GM12878 (cell line): Measurements from ENCODE around the gene FCN2. TPM values are rescaled to one million over a fixed set of nuclear protein-coding genes. Genes with fewer than 3 reads are reported as not detected.

Experiments used
- ATAC-seq: fragments of 200-7000 bp; cut with Tn5 transposase; 3 replicates; pipeline ENCODE4 v1.9.1; 2020; ENCODE audit warnings: mild to moderate bottlenecking, moderate library complexity
- BruUV-seq: library from RNA; stranded (reverse); fragments of 400-500 nt; replicated peaks from 2 replicates; lab custom pipeline; 2021; lab: Mats Ljungman, UMichigan
- CTCF ChIA-PET: fragments of 300-600 bp; sonication (Branson Sonifier 250); formaldehyde crosslinking; extraction: SDS; loops from one replicate; lab custom pipeline; 2021; ENCODE audit warnings: inconsistent platforms; lab: Yijun Ruan, JAX
- POLR2A ChIA-PET: fragments of 350-600 bp; formaldehyde crosslinking; extraction: SDS; loops from one replicate; lab custom pipeline; 2021; ENCODE audit warnings: inconsistent platforms; lab: Charles Lee
- RAD21 ChIA-PET: fragments of 300-600 bp; sonication (Branson Sonifier 250); formaldehyde crosslinking; loops from one replicate; lab custom pipeline; 2023; ENCODE audit warnings: antibody characterized with exemption; ENCODE audit not compliant: unreplicated experiment; lab: Charles Lee
- SMC1A ChIA-PET: fragments of 300-600 bp; sonication (Branson Sonifier 250); formaldehyde crosslinking; loops from one replicate; lab custom pipeline; 2023; ENCODE audit not compliant: unreplicated experiment, uncharacterized antibody; lab: Charles Lee
- DNase-seq: peaks from one replicate; pipeline ENCODE4 v3.0.0-alpha.2; 2011; ENCODE audit warnings: low read depth, low spot score
- FAIRE-seq: peaks from 3 replicates; lab custom pipeline; 2011; peaks lifted over from hg19 to GRCh38; lab: Jason Lieb, UNC
- H2AFZ ChIP-seq: 2 replicates; pipeline ENCODE4 v1.6.0; 2011; ENCODE audit warnings: low read depth, low read length, control low read depth; ENCODE audit not compliant: control insufficient read depth
- H3K27ac ChIP-seq: 2 replicates; pipeline ENCODE4 v1.5.1; 2011; ENCODE audit warnings: control low read depth; ENCODE audit not compliant: control insufficient read depth, insufficient read depth
- H3K27me3 ChIP-seq, 2 experiments: replicated peaks in 1 of 2; 2 replicates each; pipeline versions ENCODE4 v1.6.0 to v1.6.1; 2011; ENCODE audit warnings: low read length in 1 of 2; ENCODE audit not compliant: control insufficient read depth in 2 of 2, insufficient read depth in 2 of 2
- H3K36me3 ChIP-seq, 2 experiments: 2 replicates each; pipeline ENCODE4 v1.5.1; 2011; ENCODE audit warnings: low read length in 1 of 2; ENCODE audit not compliant: control insufficient read depth in 2 of 2, insufficient read depth in 2 of 2
- H3K4me1 ChIP-seq: 2 replicates; pipeline ENCODE4 v1.6.1; 2011; ENCODE audit warnings: mild to moderate bottlenecking, low read length, moderate library complexity, mixed read lengths; ENCODE audit not compliant: control insufficient read depth, insufficient read depth
- H3K4me2 ChIP-seq: 2 replicates; pipeline ENCODE4 v1.6.0; 2011; ENCODE audit warnings: control low read depth; ENCODE audit not compliant: control insufficient read depth, insufficient read depth
- H3K4me3 ChIP-seq: fragments of 200-600 bp; sonication (generic); 2 replicates; pipeline ENCODE4 v1.5.1; 2016
- H3K79me2 ChIP-seq: 2 replicates; pipeline ENCODE4 v1.6.0; 2011; ENCODE audit warnings: low read length; ENCODE audit not compliant: control insufficient read depth, insufficient read depth
- H3K9ac ChIP-seq: 2 replicates; pipeline ENCODE4 v1.8.0; 2011; ENCODE audit warnings: low read length, control low read depth, mixed read lengths; ENCODE audit not compliant: control insufficient read depth, insufficient read depth
- H3K9me3 ChIP-seq: replicated peaks from 3 replicates; pipeline ENCODE4 v1.5.1; 2011; ENCODE audit warnings: mild to moderate bottlenecking, low read length; ENCODE audit not compliant: control insufficient read depth, insufficient read depth
- H4K20me1 ChIP-seq: 2 replicates; pipeline ENCODE4 v1.6.0; 2011; ENCODE audit not compliant: control insufficient read depth, insufficient read depth
- ATF7 ChIP-seq: fragments of 450-650 bp; IDR thresholded peaks from 2 replicates; pipeline ENCODE4 v1.6.1; 2016; ENCODE audit warnings: low read depth, mild to moderate bottlenecking
- EZH2 ChIP-seq: IDR thresholded peaks from 2 replicates; pipeline ENCODE4 v1.6.1; 2012; ENCODE audit warnings: low read depth, mild to moderate bottlenecking, control low read depth, inconsistent platforms, low read length, borderline replicate concordance; ENCODE audit not compliant: control insufficient read depth
- HCFC1 ChIP-seq: fragments of 150-350 bp; IDR thresholded peaks from 2 replicates; pipeline ENCODE4 v1.6.1; 2014; ENCODE audit warnings: low read length
- KAT2A ChIP-seq: conservative IDR thresholded peaks from 2 replicates; pipeline ENCODE4 v1.6.1; 2011; ENCODE audit warnings: low read depth, low read length; ENCODE audit not compliant: control insufficient read depth
- MEF2A ChIP-seq: IDR thresholded peaks from 2 replicates; pipeline ENCODE4 v1.6.1; 2011; ENCODE audit warnings: low read depth, mild to moderate bottlenecking, low read length, moderate library complexity; ENCODE audit not compliant: insufficient read depth
- NFXL1 ChIP-seq: fragments of 450-650 bp; IDR thresholded peaks from 2 replicates; pipeline ENCODE4 v1.6.1; 2017; ENCODE audit warnings: antibody characterized with exemption, mild to moderate bottlenecking, borderline replicate concordance
- POLR2A ChIP-seq: IDR thresholded peaks from 2 replicates; pipeline ENCODE4 v1.6.1; 2011; ENCODE audit warnings: low read depth, mild to moderate bottlenecking, low read length
- RCOR1 ChIP-seq: conservative IDR thresholded peaks from 2 replicates; pipeline ENCODE4 v1.6.1; 2012; ENCODE audit warnings: low read depth, low read length, improper control_type of control experiment
- SREBF1 ChIP-seq: IDR thresholded peaks from 2 replicates; pipeline ENCODE4 v1.6.1; 2012; ENCODE audit warnings: mild to moderate bottlenecking, low read length
- TCF12 ChIP-seq: IDR thresholded peaks from 2 replicates; pipeline ENCODE4 v1.6.1; 2011; ENCODE audit warnings: low read depth, mild to moderate bottlenecking, low read length
- ZBED1 ChIP-seq: IDR thresholded peaks from 2 replicates; pipeline ENCODE4 v1.6.1; 2016; ENCODE audit warnings: borderline replicate concordance
- WGBS: methylation state at CpG from one replicate; pipeline ENCODE4 v1.1.6; 2016; ENCODE audit warnings: low lambda C conversion rate; ENCODE audit not compliant: insufficient replicate concordance, insufficient coverage; ENCODE audit errors: missing lambda C conversion rate; 5-methylcytosine and 5-hydroxymethylcytosine counted together
- in situ Hi-C: fragments of 300-500 bp; cut with MboI; formaldehyde crosslinking; loops from 9 replicates; pipeline ENCODE4 v1.14.3; 2018; ENCODE audit warnings: mixed read lengths
- intact Hi-C: fragments of 100-400 bp; cut with micrococcal nuclease; formaldehyde crosslinking; loops from one replicate; pipeline ENCODE4 v1.14.2; 2022; ENCODE audit not compliant: unreplicated experiment
- polyA plus RNA-seq, 11 experiments: library from polyadenylated mRNA; depleted of rRNA in 4 of 11; unstranded in 6 of 11; stranded (reverse) in 5 of 11; fragments of >200 nt; fragmentation: Nextera tagmentation in 4 of 11; fragmentation: Illumina TruSeq in 1 of 11; extraction: Ambion mirVana in 4 of 11; extraction: Trizol in 1 of 11; gene quantifications; 1 replicate in 1 of 11; 2 replicates in 10 of 11; pipeline versions ENCODE4 v1.2.1 to v1.2.3, GENCODE V29; 2011 to 2016; ENCODE audit warnings: inconsistent platforms in 2 of 11, missing spikeins in 2 of 11, low read depth in 1 of 11
- total RNA-seq, 4 experiments: library from RNA; depleted of rRNA in 3 of 4; stranded (reverse); fragments of >200 nt in 3 of 4; fragmentation: Illumina TruSeq in 1 of 4; extraction: Trizol in 1 of 4; gene quantifications; 2 replicates each; pipeline versions ENCODE4 v1.2.1 to v1.2.3, GENCODE V29; 2013 to 2021
- TF ChIP-seq, protein P1 (sequence below): fragments of 150-350 bp; IDR thresholded peaks from 2 replicates; pipeline ENCODE4 v1.6.1; 2014; ENCODE audit warnings: mild to moderate bottlenecking, low read depth, low read length
- TF ChIP-seq, protein P2 (sequence below): IDR thresholded peaks from 2 replicates; pipeline ENCODE4 v1.6.1; 2012; ENCODE audit warnings: low read depth, low read length, improper control_type of control experiment

FCN2 gene
- total and polyA plus RNA-seq, 10 of the 15 experiments (the other 5 are each of a cell fraction or from before 2014, with no cell fraction given), result not detected

DNA sequence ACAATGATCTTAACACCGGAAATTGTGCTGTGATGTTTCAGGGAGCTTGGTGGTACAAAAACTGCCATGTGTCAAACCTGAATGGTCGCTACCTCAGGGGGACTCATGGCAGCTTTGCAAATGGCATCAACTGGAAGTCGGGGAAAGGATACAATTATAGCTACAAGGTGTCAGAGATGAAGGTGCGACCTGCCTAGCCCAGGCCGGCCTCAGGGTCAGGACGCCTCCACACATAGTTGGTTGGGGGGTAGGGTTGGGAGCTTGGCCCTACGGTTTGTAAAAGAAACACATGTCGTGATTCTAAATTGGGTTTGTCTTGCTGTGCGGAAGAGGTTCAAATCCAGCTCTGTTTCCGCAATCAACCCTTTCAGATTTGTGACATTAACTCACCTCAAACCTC is 6.6 kb downstream of the FCN2 start:
- H3K79me2 ChIP-seq, result no peaks in the 10 kb centered on the region
- FAIRE-seq (no peak), DNase-seq (no peak), ATAC-seq (no peak)
- H3K9ac ChIP-seq, result no peak overlapping the region
- intact Hi-C loops (no loop called here), in situ Hi-C loops (no loop called here)
- BruUV-seq, result no TSS peak
- whole genome bisulfite sequencing, result 57% methylated on average over 10 of the region's 10 CpGs
- ChIA-PET CTCF (interaction anchor here (0.6 kb wide), 1 partner anchor 10 kb away, joined by 3 read pairs; no protein-coding TSS in a partner anchor), RAD21 (no interaction called here), SMC1A (interaction anchor here (1.1 kb wide), 1 partner anchor 10 kb away, joined by 5 read pairs; no protein-coding TSS in a partner anchor), POLR2A (no interaction called here)
- peaks cover 5% of the 10 kb centered on the region; the same call in 1 of the 2 replicates for H3K4me1 ChIP-seq
- no peaks in the 10 kb centered on the region; a peak in 1 of 4 replicates for H3K27me3 ChIP-seq
- no peak overlapping the region for H3K4me3 ChIP-seq
- H3K4me2 ChIP-seq, result no peak overlapping the region
- no peaks in the 10 kb centered on the region for H3K9me3 ChIP-seq
- H4K20me1 ChIP-seq, result no peaks in the 10 kb centered on the region
- TF ChIP-seq MEF2A, result no peak
- no peak overlapping the region for H3K27ac ChIP-seq
- no peaks in the 10 kb centered on the region for H3K36me3 ChIP-seq
- H2AFZ ChIP-seq, result no peak overlapping the region

DNA sequence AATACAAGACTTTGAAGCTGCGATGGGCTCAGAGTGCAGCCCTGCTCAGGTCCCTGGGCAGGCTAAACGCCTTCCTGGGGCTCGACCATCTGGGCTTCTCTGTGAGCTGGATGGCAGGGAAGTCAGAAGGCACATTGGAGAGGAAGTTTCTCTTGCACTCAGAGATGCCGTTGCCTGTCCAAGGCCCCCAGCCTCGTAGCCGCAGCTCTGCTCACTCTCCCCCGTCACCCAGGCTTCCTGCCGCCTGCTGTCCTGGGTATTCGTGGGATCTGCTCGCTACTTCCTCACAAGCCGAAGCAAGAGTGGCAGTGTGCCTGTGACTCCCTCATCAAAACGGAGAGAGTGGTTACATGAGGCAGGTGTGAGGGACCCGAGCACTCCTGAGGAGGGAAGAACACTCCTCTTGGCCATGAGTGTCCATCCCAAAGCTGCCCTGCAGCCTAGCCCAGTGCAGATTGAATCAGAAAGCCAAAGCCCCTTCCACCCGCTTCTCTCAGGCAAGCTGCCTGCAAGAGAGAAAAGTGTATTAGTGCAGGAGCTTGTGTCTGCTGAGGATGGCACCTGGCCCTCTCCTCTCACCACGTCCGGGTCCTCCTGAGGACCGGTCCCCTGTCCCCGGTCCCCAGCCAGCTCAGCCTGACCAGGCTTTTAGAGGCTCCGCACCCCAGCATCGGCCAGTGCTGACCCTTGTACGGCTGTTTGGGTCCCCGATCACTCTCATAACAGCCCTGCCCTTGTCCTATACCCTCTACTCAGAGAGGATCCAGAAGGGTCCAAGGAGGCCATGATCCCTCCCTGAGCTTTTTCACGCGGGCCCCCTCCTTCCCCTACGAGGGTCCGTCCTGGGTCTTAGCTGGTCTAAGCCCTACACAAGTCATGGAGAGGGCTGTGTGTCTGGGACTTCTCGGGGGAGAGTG is 7.3 kb downstream of the FCN2 start:
- CTCF ChIA-PET, result interaction anchor here (0.6 to 1.6 kb wide), 3 partner anchors 10 to 34 kb away, joined by 3 to 4 read pairs (median 3); no protein-coding TSS in a partner anchor
- H3K4me3 ChIP-seq, result no peak overlapping the region
- POLR2A ChIA-PET, result interaction anchor here (1.2 kb wide), 1 partner anchor 29 kb away, joined by 3 read pairs; no protein-coding TSS in a partner anchor
- H4K20me1 ChIP-seq, result no peaks in the 10 kb centered on the region
- H2AFZ ChIP-seq, result no peak overlapping the region
- H3K4me2 ChIP-seq, result no peak overlapping the region
- SMC1A ChIA-PET, result interaction anchor here (1.0 to 1.1 kb wide), 2 partner anchors 9 to 68 kb away, joined by 3 to 5 read pairs; no protein-coding TSS in a partner anchor
- BruUV-seq, result no TSS peak
- RAD21 ChIA-PET, result no interaction called here
- no peaks in the 10 kb centered on the region for H3K36me3 ChIP-seq
- no peak for FAIRE-seq
- no peaks in the 10 kb centered on the region for H3K79me2 ChIP-seq
- no peaks in the 10 kb centered on the region for H3K9me3 ChIP-seq
- H3K27ac ChIP-seq, result no peak overlapping the region
- no peak for ATAC-seq
- H3K9ac ChIP-seq, result no peak overlapping the region
- no peak for DNase-seq
- no peak for TF ChIP-seq ZBED1
- no peak for TF ChIP-seq EZH2
- TF ChIP-seq POLR2A, result no peak
- no peak for TF ChIP-seq TCF12
- TF ChIP-seq, protein P1, sequence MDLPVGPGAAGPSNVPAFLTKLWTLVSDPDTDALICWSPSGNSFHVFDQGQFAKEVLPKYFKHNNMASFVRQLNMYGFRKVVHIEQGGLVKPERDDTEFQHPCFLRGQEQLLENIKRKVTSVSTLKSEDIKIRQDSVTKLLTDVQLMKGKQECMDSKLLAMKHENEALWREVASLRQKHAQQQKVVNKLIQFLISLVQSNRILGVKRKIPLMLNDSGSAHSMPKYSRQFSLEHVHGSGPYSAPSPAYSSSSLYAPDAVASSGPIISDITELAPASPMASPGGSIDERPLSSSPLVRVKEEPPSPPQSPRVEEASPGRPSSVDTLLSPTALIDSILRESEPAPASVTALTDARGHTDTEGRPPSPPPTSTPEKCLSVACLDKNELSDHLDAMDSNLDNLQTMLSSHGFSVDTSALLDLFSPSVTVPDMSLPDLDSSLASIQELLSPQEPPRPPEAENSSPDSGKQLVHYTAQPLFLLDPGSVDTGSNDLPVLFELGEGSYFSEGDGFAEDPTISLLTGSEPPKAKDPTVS, result no peak
- TF ChIP-seq NFXL1, result no peak
- TF ChIP-seq HCFC1, result no peak
- TF ChIP-seq RCOR1, result no peak
- TF ChIP-seq KAT2A, result no peak
- TF ChIP-seq, protein P2, sequence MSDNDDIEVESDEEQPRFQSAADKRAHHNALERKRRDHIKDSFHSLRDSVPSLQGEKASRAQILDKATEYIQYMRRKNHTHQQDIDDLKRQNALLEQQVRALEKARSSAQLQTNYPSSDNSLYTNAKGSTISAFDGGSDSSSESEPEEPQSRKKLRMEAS, result no peak
- no peak for TF ChIP-seq SREBF1
- TF ChIP-seq ATF7, result no peak
- TF ChIP-seq, all 136 proteins: peak for 0
- Histone ChIP-seq H3K27me3 (no peaks in the 10 kb centered on the region; a peak in 1 of 4 replicates), H3K4me1 (peaks cover 5% of the 10 kb centered on the region; the same call in 1 of the 2 replicates)
- 32% methylated on average over 27 of the region's 27 CpGs for WGBS
- in situ Hi-C loops (no loop called here), intact Hi-C loops (no loop called here)
